ENCODE data around the gene ENC1.

- no peak for TF ChIP-seq CTCF (IDR thresholded peaks at IDR 0.05)
- no peak for TF ChIP-seq POLR2A (IDR thresholded peaks at IDR 0.05)
Observed at GRCh38 chr5:74613283-74613682, 27.2 kb downstream of the ENC1 start.

Measured in thyroid gland (tissue), 4 donors.